PFSK-1 (cell line): Measurements from ENCODE around the gene NRBP1.

Source experiments
- POLR2AphosphoS5 ChIP-seq: IDR thresholded peaks from 2 replicates; pipeline ENCODE4 v1.6.1; 2012; ENCODE audit warnings: low read depth, mild to moderate bottlenecking, control low read depth, low read length, moderate library complexity
- REST ChIP-seq, 2 experiments: IDR thresholded peaks; 2 replicates each; pipeline versions ENCODE4 v1.6.1 to v1.8.0; 2011 to 2012; ENCODE audit warnings: low read depth in 2 of 2, low read length in 2 of 2, control low read depth in 1 of 2, inconsistent platforms in 1 of 2, mild to moderate bottlenecking in 1 of 2, moderate library complexity in 1 of 2; ENCODE audit not compliant: insufficient read depth in 1 of 2

GRCh38 chr2:27451095-27451494, 22.7 kb downstream of the NRBP1 start:
- TF ChIP-seq POLR2AphosphoS5 (no peak), REST (IDR thresholded peaks at IDR 0.05; ENCODE audit: insufficient read depth in 1 of 2, low read depth in 2 of 2, low read length in 2 of 2) (no peak)
